Prostate gland (tissue), 2 donors: ENCODE results near the gene DUSP28. TPM values are rescaled to one million over a fixed set of nuclear protein-coding genes. Genes with fewer than 3 reads are reported as not detected.

Source experiments
- DNase-seq: peaks from one replicate; pipeline ENCODE4 v3.0.0-alpha.2; 2019; ENCODE audit warnings: low spot score
- H3K27ac ChIP-seq, 2 donors: fragments of 200-600 bp; sonication (generic); 2 replicates each; pipeline ENCODE4 v1.5.1; 2017 to 2019
- H3K27me3 ChIP-seq: fragments of 200-600 bp; sonication (generic); replicated peaks from 2 replicates; pipeline ENCODE4 v1.5.1; 2019; ENCODE audit not compliant: insufficient read depth
- H3K36me3 ChIP-seq, 2 donors: fragments of 200-600 bp; sonication (generic); 1 replicate in 1 of 2; 2 replicates in 1 of 2; pipeline versions ENCODE4 v1.5.1 to v1.8.1; 2017 to 2019
- H3K4me1 ChIP-seq: fragments of 200-600 bp; sonication (generic); replicated peaks from 2 replicates; pipeline ENCODE4 v1.5.1; 2019
- H3K4me3 ChIP-seq, 2 donors: fragments of 200-600 bp; sonication (generic); 2 replicates each; pipeline ENCODE4 v1.5.1; 2017 to 2019
- H3K9me3 ChIP-seq: fragments of 200-600 bp; sonication (generic); 2 replicates; pipeline ENCODE4 v1.5.1; 2017
- POLR2A ChIP-seq: fragments of 450-650 bp; IDR thresholded peaks from one replicate; pipeline ENCODE4 v1.6.1; 2016; ENCODE audit warnings: antibody characterized with exemption, mild to moderate bottlenecking
- POLR2AphosphoS5 ChIP-seq: sonication (generic); formaldehyde crosslinking; IDR thresholded peaks from one replicate; pipeline ENCODE4 v1.6.1; 2017; ENCODE audit warnings: antibody characterized with exemption
- WGBS: methylation state at CpG from one replicate; pipeline ENCODE4 v1.1.5; 2018; 5-methylcytosine and 5-hydroxymethylcytosine counted together
- intact Hi-C: fragments of 100-400 bp; cut with DNase I; formaldehyde crosslinking; loops from one replicate; pipeline ENCODE4 v1.14.2; 2022
- total RNA-seq, 2 donors: library from RNA; depleted of rRNA; stranded (reverse); fragments of >200 nt; gene quantifications; one replicate each; pipeline ENCODE4 v1.1.0, GENCODE V29; 2016
- TF ChIP-seq, protein P1 (sequence below), 4 experiments: fragments of 200-600 bp in 2 of 4; fragments of 450-650 bp in 2 of 4; sonication (generic) in 2 of 4; IDR thresholded peaks; 1 replicate in 3 of 4; 2 replicates in 1 of 4; pipeline ENCODE4 v1.5.1; 2016 to 2019; ENCODE audit warnings: antibody characterized with exemption in 4 of 4, mild to moderate bottlenecking in 2 of 4, moderate library complexity in 2 of 4

Gene DUSP28
- total RNA-seq, 2 donors from 2014 or later: 18.4 to 18.6 TPM

DNA sequence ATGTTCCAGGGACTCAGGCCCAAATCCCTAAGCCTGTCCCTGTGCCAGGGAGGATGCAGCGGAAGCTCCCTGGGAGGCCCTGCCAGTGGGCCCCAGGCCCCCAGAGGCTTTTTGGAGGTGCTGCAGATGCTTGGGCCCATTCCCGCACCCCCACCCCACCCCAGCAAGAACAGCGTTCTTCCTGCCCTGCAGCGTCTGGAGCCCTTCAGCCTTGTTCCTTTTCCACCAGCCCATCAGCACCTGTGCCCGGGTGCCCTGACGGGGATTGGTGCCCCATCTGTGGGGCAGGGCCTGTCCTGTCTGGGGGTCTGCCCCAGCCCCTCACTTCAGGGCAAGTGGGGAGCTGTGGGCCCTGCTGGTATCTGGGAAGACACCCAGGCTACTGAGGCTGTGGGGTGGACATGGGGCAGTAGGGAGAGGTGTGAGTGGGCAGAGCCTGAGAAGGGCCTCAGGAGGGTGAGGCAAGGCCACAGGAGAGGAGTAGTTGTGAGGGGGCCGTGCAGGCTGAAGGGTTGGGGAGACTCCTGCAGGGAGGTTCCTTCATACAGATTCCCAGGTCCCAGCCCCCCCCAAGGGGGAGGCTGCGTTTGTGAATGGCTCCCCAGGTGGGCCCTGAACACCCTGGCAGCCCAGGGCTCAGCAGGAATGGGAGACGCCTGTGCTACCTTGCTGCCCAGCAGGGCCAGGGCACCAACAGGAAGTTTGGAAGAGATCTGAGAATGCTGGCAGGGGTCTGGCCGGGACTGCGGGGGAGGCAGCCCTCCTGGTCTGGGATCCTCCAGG, 10.6 kb downstream of the DUSP28 start:
- no peak for DNase-seq
- peaks cover 0 to 10% of the 10 kb centered on the region in 2 donors for H3K36me3 ChIP-seq
- TF ChIP-seq POLR2AphosphoS5 (no peak), POLR2A (no peak)
- TF ChIP-seq, protein P1, sequence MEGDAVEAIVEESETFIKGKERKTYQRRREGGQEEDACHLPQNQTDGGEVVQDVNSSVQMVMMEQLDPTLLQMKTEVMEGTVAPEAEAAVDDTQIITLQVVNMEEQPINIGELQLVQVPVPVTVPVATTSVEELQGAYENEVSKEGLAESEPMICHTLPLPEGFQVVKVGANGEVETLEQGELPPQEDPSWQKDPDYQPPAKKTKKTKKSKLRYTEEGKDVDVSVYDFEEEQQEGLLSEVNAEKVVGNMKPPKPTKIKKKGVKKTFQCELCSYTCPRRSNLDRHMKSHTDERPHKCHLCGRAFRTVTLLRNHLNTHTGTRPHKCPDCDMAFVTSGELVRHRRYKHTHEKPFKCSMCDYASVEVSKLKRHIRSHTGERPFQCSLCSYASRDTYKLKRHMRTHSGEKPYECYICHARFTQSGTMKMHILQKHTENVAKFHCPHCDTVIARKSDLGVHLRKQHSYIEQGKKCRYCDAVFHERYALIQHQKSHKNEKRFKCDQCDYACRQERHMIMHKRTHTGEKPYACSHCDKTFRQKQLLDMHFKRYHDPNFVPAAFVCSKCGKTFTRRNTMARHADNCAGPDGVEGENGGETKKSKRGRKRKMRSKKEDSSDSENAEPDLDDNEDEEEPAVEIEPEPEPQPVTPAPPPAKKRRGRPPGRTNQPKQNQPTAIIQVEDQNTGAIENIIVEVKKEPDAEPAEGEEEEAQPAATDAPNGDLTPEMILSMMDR (IDR thresholded peaks at IDR 0.05): no peak
- H3K9me3 ChIP-seq: no peaks in the 10 kb centered on the region
- no peak overlapping the region for H3K27ac ChIP-seq
- no peaks in the 10 kb centered on the region for H3K27me3 ChIP-seq
- no peak overlapping the region for H3K4me3 ChIP-seq
- WGBS: 82% methylated on average over 11 of the region's 11 CpGs
- intact Hi-C loops: no loop called here
- peaks cover 24% of the 10 kb centered on the region for H3K4me1 ChIP-seq

DNA sequence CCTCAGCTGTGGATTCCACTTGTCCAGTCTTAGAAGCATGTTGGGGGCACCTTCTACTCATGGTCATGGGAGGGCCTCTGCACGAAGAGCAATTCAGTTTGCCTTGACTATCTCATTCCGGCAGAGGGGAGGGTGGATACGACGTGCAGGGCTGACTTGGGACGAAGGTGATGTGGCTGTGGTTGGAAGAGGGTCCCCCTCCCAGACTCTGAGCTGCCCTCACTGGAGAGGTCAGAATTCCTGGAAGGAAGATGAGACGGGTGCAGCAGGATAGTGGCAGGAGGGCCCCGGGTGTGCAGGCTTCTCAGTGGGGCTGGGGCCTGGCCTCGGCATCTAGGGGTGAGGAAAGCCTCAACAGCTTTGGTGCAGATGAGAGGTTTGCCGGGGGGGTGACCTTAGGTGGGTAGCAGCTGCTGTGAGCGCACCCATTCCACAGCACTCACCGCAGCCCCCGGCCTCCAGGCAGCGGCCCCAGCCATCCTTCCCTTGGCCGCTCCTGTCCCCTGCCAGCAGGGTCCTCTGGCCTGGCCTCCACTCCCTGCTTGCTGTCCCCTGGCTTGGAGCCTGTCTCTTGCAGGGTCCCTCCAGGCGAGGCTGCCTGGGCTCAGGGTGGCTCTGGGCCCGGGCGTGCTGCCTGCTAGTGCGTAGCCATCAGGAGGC, 11.3 kb downstream of the DUSP28 start:
- no peak for DNase-seq
- no peak overlapping the region for H3K4me3 ChIP-seq
- H3K27ac ChIP-seq: no peak overlapping the region
- intact Hi-C loops: no loop called here
- no peaks in the 10 kb centered on the region for H3K27me3 ChIP-seq
- 88% methylated on average over 18 of the region's 18 CpGs for WGBS
- H3K4me1 ChIP-seq: peaks cover 19% of the 10 kb centered on the region
- TF ChIP-seq, protein P1 (IDR thresholded peaks at IDR 0.05): no peak
- TF ChIP-seq POLR2AphosphoS5 (no peak), POLR2A (no peak)
- H3K36me3 ChIP-seq: peaks cover 3 to 17% of the 10 kb centered on the region in 2 donors
- H3K9me3 ChIP-seq: no peaks in the 10 kb centered on the region

DNA sequence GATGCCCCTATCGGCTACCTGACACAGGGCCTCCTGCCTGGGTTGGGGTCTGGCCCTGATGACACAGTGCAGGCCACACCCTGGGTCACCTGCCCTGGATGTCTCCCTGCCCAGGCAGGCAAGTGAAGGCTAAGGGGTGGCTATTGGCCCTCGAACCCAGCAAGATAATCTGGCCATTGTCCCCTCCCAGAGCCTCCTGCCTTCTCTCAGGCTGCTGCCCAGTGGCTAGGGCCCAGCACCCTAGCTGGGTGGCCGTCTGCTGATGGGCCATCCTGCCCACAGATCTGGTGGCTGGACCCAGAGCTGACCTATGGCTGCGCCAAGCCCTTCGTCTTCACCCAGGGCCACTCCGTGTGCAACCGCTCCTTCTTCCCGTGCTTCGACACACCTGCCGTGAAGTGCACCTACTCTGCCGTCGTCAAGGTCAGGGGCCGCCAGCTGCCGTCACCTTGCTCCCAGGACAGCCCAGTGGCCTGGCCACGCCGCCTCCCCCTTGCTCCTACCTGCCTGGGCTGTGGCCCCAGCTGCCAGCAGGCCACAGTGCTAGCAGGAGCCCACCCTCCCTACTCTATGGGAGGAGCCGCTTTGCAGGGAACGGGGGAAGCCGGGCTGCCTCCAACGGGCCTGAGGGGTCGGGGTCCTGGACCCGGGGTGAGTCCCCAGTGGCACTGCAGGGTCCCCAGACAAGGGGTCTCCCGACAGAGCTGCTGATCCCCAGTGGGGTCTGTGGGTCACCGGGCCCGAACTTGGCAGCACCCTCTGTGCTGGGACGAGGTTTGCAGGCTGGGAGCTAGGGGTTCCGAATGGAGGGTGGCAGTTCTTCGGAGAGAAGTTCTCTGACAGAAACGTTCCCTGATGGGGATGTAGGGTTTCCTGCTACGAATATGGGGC, 12.2 kb downstream of the DUSP28 start:
- no peaks in the 10 kb centered on the region for H3K9me3 ChIP-seq
- WGBS: 92% methylated on average over 29 of the region's 30 CpGs
- H3K36me3 ChIP-seq: peaks cover 7 to 23% of the 10 kb centered on the region in 2 donors
- TF ChIP-seq, protein P1 (IDR thresholded peaks at IDR 0.05): no peak
- TF ChIP-seq POLR2A (no peak), POLR2AphosphoS5 (no peak)
- intact Hi-C loops: no loop called here
- H3K4me1 ChIP-seq: peaks cover 11% of the 10 kb centered on the region
- H3K27me3 ChIP-seq: no peaks in the 10 kb centered on the region
- no peak overlapping the region for H3K4me3 ChIP-seq
- DNase-seq: no peak
- H3K27ac ChIP-seq: no peak overlapping the region

DNA sequence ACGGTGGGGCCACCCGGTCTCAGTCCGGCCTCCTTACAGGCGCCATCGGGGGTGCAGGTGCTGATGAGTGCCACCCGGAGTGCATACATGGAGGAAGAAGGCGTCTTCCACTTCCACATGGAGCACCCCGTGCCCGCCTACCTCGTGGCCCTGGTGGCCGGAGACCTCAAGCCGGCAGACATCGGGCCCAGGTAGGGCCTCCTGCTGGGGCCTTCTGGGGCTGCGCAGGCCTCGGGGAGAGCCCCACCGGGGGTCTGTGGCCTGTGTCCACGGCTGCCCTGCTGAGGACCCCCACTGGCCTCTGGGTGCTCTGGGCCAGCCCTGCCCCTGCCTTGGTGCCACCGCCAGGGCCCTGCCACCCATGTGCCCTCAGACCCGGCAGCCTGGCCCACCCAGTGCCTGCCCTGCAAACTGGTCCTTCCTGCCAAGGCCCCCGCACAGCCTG, 12.9 kb downstream of the DUSP28 start:
- Histone ChIP-seq H3K27me3 (no peaks in the 10 kb centered on the region), H3K4me3 (no peak overlapping the region), H3K27ac (no peak overlapping the region), H3K4me1 (peaks cover 6% of the 10 kb centered on the region), H3K9me3 (no peaks in the 10 kb centered on the region), H3K36me3 (peaks cover 11 to 23% of the 10 kb centered on the region in 2 donors)
- TF ChIP-seq, protein P1 (IDR thresholded peaks at IDR 0.05): no peak
- no peak for TF ChIP-seq POLR2AphosphoS5
- no peak for TF ChIP-seq POLR2A
- WGBS: 85% methylated on average over 18 of the region's 20 CpGs
- intact Hi-C loops: no loop called here
- no peak for DNase-seq
